Mesenchymal stem cell (in vitro differentiated cells and primary cell): Measurements from ENCODE around the gene PIEZO1.
A peak's percentile ranks its signal among the peaks of the same experiment; 100 is the strongest.

Experiments
- DNase-seq: peaks from one replicate; pipeline ENCODE4 v3.0.0-alpha.2; 2013
- H2AFZ ChIP-seq: one replicate; pipeline ENCODE4 v1.6.1; 2013; ENCODE audit warnings: low read depth, mild to moderate bottlenecking, control low read depth, inconsistent platforms, low read length, moderate library complexity
- H2AK5ac ChIP-seq: 2 replicates; pipeline ENCODE4 v1.6.1; 2013; ENCODE audit warnings: low read length, moderate library complexity, mild to moderate bottlenecking, inconsistent platforms; ENCODE audit not compliant: severe bottlenecking
- H2BK120ac ChIP-seq: one replicate; pipeline ENCODE4 v1.6.1; 2013; ENCODE audit warnings: low read depth, mild to moderate bottlenecking, inconsistent platforms, low read length, moderate library complexity
- H2BK12ac ChIP-seq, 2 experiments: one replicate each; pipeline ENCODE4 v1.6.1; 2013; ENCODE audit warnings: inconsistent platforms in 2 of 2, low read length in 2 of 2, mild to moderate bottlenecking in 2 of 2, moderate library complexity in 2 of 2, control low read depth in 1 of 2
- H2BK15ac ChIP-seq: one replicate; pipeline ENCODE4 v1.6.1; 2013; ENCODE audit warnings: mild to moderate bottlenecking, low read depth, inconsistent platforms; ENCODE audit not compliant: poor library complexity, severe bottlenecking
- H2BK5ac ChIP-seq: 2 replicates; pipeline ENCODE4 v1.6.1; 2013; ENCODE audit warnings: low read depth, mild to moderate bottlenecking, low read length, control low read depth, inconsistent platforms; ENCODE audit not compliant: poor library complexity, severe bottlenecking
- H3K14ac ChIP-seq, 2 experiments: one replicate each; pipeline ENCODE4 v1.6.1; 2013; ENCODE audit warnings: inconsistent platforms in 2 of 2, low read length in 2 of 2, control low read depth in 1 of 2, mild to moderate bottlenecking in 1 of 2, moderate library complexity in 1 of 2
- H3K18ac ChIP-seq, 2 experiments: one replicate each; pipeline ENCODE4 v1.6.1; 2013; ENCODE audit warnings: inconsistent platforms in 2 of 2, low read length in 2 of 2, control low read depth in 1 of 2, low read depth in 1 of 2, mild to moderate bottlenecking in 1 of 2
- H3K23ac ChIP-seq, 2 experiments: one replicate each; pipeline ENCODE4 v1.6.1; 2013; ENCODE audit warnings: inconsistent platforms in 2 of 2, low read length in 2 of 2, mild to moderate bottlenecking in 2 of 2, moderate library complexity in 2 of 2, control low read depth in 1 of 2
- H3K27ac ChIP-seq: 2 replicates; pipeline ENCODE4 v1.5.1; 2013; ENCODE audit warnings: mild to moderate bottlenecking, moderate library complexity, low read length, control low read depth, inconsistent platforms; ENCODE audit not compliant: poor library complexity, severe bottlenecking
- H3K27me3 ChIP-seq, 2 experiments: 2 replicates each; pipeline versions ENCODE4 v1.6.1 to v1.7.0; 2013; ENCODE audit warnings: low read length in 2 of 2, mild to moderate bottlenecking in 2 of 2, moderate library complexity in 2 of 2, control low read depth in 1 of 2, inconsistent platforms in 1 of 2; ENCODE audit not compliant: control insufficient read depth in 1 of 2, insufficient read depth in 1 of 2
- H3K36me3 ChIP-seq, 2 experiments: 2 replicates each; pipeline versions ENCODE4 v1.6.1 to v1.7.0; 2013; ENCODE audit warnings: low read length in 2 of 2, control low read depth in 1 of 2, inconsistent platforms in 1 of 2, low read depth in 1 of 2, mild to moderate bottlenecking in 1 of 2; ENCODE audit not compliant: insufficient read depth in 2 of 2, control insufficient read depth in 1 of 2
- H3K4ac ChIP-seq, 2 experiments: one replicate each; pipeline ENCODE4 v1.6.1; 2013; ENCODE audit warnings: inconsistent platforms in 2 of 2, low read length in 2 of 2, mild to moderate bottlenecking in 2 of 2, moderate library complexity in 2 of 2, control low read depth in 1 of 2, low read depth in 1 of 2
- H3K4me1 ChIP-seq: 2 replicates; pipeline ENCODE4 v1.6.1; 2013; ENCODE audit warnings: low read depth, low read length, control low read depth; ENCODE audit not compliant: control insufficient read depth, insufficient read depth
- H3K4me2 ChIP-seq: 2 replicates; pipeline ENCODE4 v1.6.1; 2013; ENCODE audit warnings: low read length, mild to moderate bottlenecking, inconsistent platforms; ENCODE audit not compliant: poor library complexity, severe bottlenecking
- H3K4me3 ChIP-seq, 2 experiments: 2 replicates each; pipeline versions ENCODE4 v1.5.1 to v1.7.0; 2013; ENCODE audit warnings: low read length in 2 of 2, mild to moderate bottlenecking in 2 of 2, control low read depth in 1 of 2, low read depth in 1 of 2; ENCODE audit not compliant: insufficient read depth in 1 of 2
- H3K79me1 ChIP-seq: replicated peaks from 2 replicates; pipeline ENCODE4 v1.6.1; 2013; ENCODE audit warnings: mild to moderate bottlenecking, control low read depth, low read length, inconsistent platforms; ENCODE audit not compliant: poor library complexity, severe bottlenecking
- H3K9ac ChIP-seq: 2 replicates; pipeline ENCODE4 v1.7.0; 2013; ENCODE audit warnings: mild to moderate bottlenecking, low read length, moderate library complexity
- H3K9me3 ChIP-seq: 2 replicates; pipeline ENCODE4 v1.7.0; 2013; ENCODE audit warnings: mild to moderate bottlenecking, low read length; ENCODE audit not compliant: control insufficient read depth
- H4K8ac ChIP-seq: one replicate; pipeline ENCODE4 v1.6.1; 2013; ENCODE audit warnings: inconsistent platforms, mild to moderate bottlenecking, low read length, moderate library complexity
- H4K91ac ChIP-seq: one replicate; pipeline ENCODE4 v1.6.1; 2013; ENCODE audit warnings: mild to moderate bottlenecking, low read length, inconsistent platforms
- WGBS: methylation state at CpG from one replicate; pipeline ENCODE4 v1.1.7; 2013; ENCODE audit warnings: mixed read lengths; 5-methylcytosine and 5-hydroxymethylcytosine counted together

PIEZO1 gene

GRCh38 chr16:88742896-88743605 lies 42.0 kb downstream of the PIEZO1 start:
- Histone ChIP-seq H3K4me1 (peaks cover 27% of the 10 kb centered on the region), H3K9ac (no peak overlapping the region), H3K23ac (no peak overlapping the region), H2AFZ (no peak overlapping the region), H3K14ac (no peak overlapping the region), H2AK5ac (no peak overlapping the region), H3K27ac (no peak overlapping the region), H2BK12ac (peak overlapping the region in 1 of 2 experiments; percentile 37), H3K9me3 (no peaks in the 10 kb centered on the region), H3K4me2 (no peak overlapping the region), H2BK5ac (no peak overlapping the region), H3K36me3 (peaks cover 25 to 80% of the 10 kb centered on the region in 2 experiments), H2BK120ac (no peak overlapping the region), H4K8ac (no peak overlapping the region), H3K18ac (no peak overlapping the region), H3K4me3 (no peak overlapping the region), H3K4ac (no peak overlapping the region), H3K79me1 (peaks cover 31% of the 10 kb centered on the region), H2BK15ac (no peak overlapping the region), H4K91ac (no peak overlapping the region), H3K27me3 (no peaks in the 10 kb centered on the region)
- DNase-seq: no peak
- WGBS: 91% methylated on average over 18 of the region's 19 CpGs

GRCh38 chr16:88741368-88741767 lies 43.7 kb downstream of the PIEZO1 start:
- DNase-seq: no peak
- no peak overlapping the region for H3K4ac ChIP-seq
- H3K4me2 ChIP-seq: no peak overlapping the region
- H2BK12ac ChIP-seq: no peak overlapping the region
- no peak overlapping the region for H3K27ac ChIP-seq
- H2AFZ ChIP-seq: no peak overlapping the region
- H3K23ac ChIP-seq: no peak overlapping the region
- WGBS: 97% methylated on average over 16 of the region's 17 CpGs
- H3K18ac ChIP-seq: no peak overlapping the region
- no peak overlapping the region for H2AK5ac ChIP-seq
- H3K14ac ChIP-seq: no peak overlapping the region
- no peaks in the 10 kb centered on the region for H3K27me3 ChIP-seq
- H3K4me1 ChIP-seq: peaks cover 32% of the 10 kb centered on the region
- no peak overlapping the region for H4K91ac ChIP-seq
- H2BK120ac ChIP-seq: no peak overlapping the region
- H3K9me3 ChIP-seq: no peaks in the 10 kb centered on the region
- no peak overlapping the region for H2BK5ac ChIP-seq
- peaks cover 27% of the 10 kb centered on the region for H3K79me1 ChIP-seq
- H4K8ac ChIP-seq: no peak overlapping the region
- H3K36me3 ChIP-seq: peaks cover 29 to 89% of the 10 kb centered on the region in 2 experiments
- no peak overlapping the region for H2BK15ac ChIP-seq
- H3K4me3 ChIP-seq: no peak overlapping the region
- no peak overlapping the region for H3K9ac ChIP-seq

- WGBS: 94% methylated on average over 12 of the region's 12 CpGs
- H4K8ac ChIP-seq: no peak overlapping the region
- H3K18ac ChIP-seq: no peak overlapping the region
- peaks cover 26% of the 10 kb centered on the region for H3K79me1 ChIP-seq
- H3K4me3 ChIP-seq: no peak overlapping the region
- H3K36me3 ChIP-seq: peaks cover 34 to 91% of the 10 kb centered on the region in 2 experiments
- H4K91ac ChIP-seq: no peak overlapping the region
- no peak overlapping the region for H2AK5ac ChIP-seq
- H3K27me3 ChIP-seq: no peaks in the 10 kb centered on the region
- no peak overlapping the region for H2BK120ac ChIP-seq
- H2BK5ac ChIP-seq: no peak overlapping the region
- H2BK12ac ChIP-seq: no peak overlapping the region
- no peak overlapping the region for H2BK15ac ChIP-seq
- DNase-seq: no peak
- H3K9me3 ChIP-seq: no peaks in the 10 kb centered on the region
- H3K23ac ChIP-seq: no peak overlapping the region
- no peak overlapping the region for H3K14ac ChIP-seq
- peaks cover 32% of the 10 kb centered on the region for H3K4me1 ChIP-seq
- no peak overlapping the region for H3K27ac ChIP-seq
- H2AFZ ChIP-seq: no peak overlapping the region
- H3K4ac ChIP-seq: no peak overlapping the region
- no peak overlapping the region for H3K4me2 ChIP-seq
- H3K9ac ChIP-seq: no peak overlapping the region
Observed at GRCh38 chr16:88740727-88741055, 44.3 kb downstream of the PIEZO1 start.

GRCh38 chr16:88739977-88740726 lies 44.9 kb downstream of the PIEZO1 start:
- H3K27ac ChIP-seq: no peak overlapping the region
- no peak overlapping the region for H2BK12ac ChIP-seq
- no peak overlapping the region for H3K9ac ChIP-seq
- DNase-seq: no peak
- H4K8ac ChIP-seq: no peak overlapping the region
- H3K23ac ChIP-seq: no peak overlapping the region
- H3K14ac ChIP-seq: no peak overlapping the region
- H2AK5ac ChIP-seq: no peak overlapping the region
- no peak overlapping the region for H4K91ac ChIP-seq
- no peak overlapping the region for H2BK120ac ChIP-seq
- H2BK5ac ChIP-seq: no peak overlapping the region
- no peak overlapping the region for H2BK15ac ChIP-seq
- no peak overlapping the region for H3K18ac ChIP-seq
- H3K79me1 ChIP-seq: peaks cover 25% of the 10 kb centered on the region
- H3K4ac ChIP-seq: no peak overlapping the region
- no peak overlapping the region for H3K4me3 ChIP-seq
- peaks cover 39 to 94% of the 10 kb centered on the region in 2 experiments for H3K36me3 ChIP-seq
- H3K4me2 ChIP-seq: no peak overlapping the region
- WGBS: 96% methylated on average over 33 of the region's 33 CpGs
- no peak overlapping the region for H2AFZ ChIP-seq
- no peaks in the 10 kb centered on the region for H3K9me3 ChIP-seq
- no peaks in the 10 kb centered on the region for H3K27me3 ChIP-seq
- H3K4me1 ChIP-seq: peaks cover 32% of the 10 kb centered on the region
